Superior temporal gyrus (tissue), 1 donor: Measurements from ENCODE around the gene ELL.
A peak's percentile ranks its signal among the peaks of the same experiment; 100 is the strongest.

ENCODE experiments used
- DNase-seq: peaks from one replicate; pipeline ENCODE4 v3.0.0-alpha.2; 2016; ENCODE audit errors: extremely low spot score

Gene ELL

DNA sequence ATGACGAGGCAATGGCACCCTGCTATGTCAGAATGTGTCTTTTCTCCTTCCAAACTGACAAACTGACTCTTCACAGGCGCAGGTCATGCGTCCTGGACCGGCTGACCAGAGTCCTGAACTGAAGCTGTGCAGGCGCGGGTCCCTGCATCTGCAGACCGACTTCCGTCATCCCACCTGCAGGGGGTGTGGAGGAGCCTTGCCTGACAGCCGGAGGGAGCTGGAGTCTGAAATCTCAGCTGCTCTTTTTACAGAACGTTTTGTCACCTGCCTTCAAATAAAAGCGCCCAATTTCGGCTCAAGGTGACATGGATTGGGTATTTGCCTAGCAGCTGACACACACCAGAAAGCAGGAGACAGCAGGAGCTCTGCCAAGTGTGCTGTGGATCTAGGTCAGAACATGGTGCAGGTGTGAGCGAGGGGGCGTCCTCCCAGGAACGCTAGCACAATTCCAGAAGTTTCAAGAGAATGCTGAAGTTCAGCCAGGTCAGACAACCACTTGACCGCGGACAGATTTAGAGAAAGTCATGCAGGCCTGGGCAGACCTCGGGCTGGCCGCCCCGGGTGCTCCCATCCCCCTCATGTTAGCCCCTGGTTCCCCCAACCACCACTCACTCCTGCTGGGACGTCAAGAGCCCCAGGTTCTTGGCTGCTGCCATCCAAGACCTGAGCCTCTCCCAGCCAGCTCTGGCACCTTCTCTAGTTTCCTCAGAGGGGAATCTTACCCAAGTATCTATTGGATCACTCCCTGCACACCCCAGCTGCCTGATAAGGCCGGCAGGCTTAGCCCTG lies 32.8 kb downstream of the ELL start:
- DNase-seq: no peak

GRCh38 chr19:18488403-18488723 lies 33.5 kb downstream of the ELL start:
- no peak for DNase-seq

DNA sequence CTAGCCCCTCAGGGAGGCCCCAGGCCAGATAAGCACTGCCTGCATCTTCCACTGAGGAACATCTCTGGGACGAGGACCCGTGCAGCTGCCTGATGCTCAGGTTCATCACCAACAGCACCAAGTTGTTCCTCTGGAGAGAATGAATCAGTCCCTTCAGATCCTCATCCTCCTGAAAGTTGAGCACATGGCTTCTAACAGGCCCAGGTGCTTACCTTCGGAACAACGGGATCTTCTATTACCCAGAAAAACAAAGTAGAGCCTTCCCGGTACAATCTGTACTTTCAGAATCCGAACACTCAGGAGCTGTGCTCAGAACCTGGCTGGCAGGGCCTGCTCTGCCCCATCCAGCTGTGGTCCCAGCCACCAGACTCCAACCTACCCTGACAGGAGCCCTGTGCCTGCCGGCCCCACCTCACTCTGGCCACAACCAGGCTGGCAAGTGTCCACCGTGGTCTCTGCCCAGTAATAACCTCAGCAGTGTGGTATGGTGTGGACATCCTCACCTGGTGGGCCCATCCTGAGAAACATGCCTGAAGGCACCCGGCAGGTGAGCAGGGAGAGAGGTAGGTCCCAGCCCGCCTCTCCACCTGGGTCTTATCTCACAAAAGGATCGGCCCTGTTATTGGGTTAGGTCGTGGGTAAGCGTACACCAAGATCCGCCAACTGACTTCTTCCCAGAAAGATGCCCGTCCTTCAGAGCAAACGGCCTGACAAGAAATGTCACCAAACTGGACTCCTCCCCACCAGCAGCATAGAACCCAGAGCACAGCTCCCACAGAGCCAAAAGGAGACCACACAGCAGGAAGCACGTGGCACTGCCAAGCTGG lies 34.1 kb downstream of the ELL start:
- DNase-seq: no peak

GRCh38 chr19:18486746-18487145 lies 35.1 kb downstream of the ELL start:
- no peak for DNase-seq

- no peak for DNase-seq
These were observed 36.9 kb downstream of the ELL start for GRCh38 chr19:18484992-18485391.

- DNase-seq: no peak
These were observed 38.6 kb downstream of the ELL start for GRCh38 chr19:18483119-18483890.

- DNase-seq: no peak
These were observed 40.2 kb downstream of the ELL start for GRCh38 chr19:18481505-18482222.

GRCh38 chr19:18480006-18480691 lies 41.7 kb downstream of the ELL start:
- DNase-seq: no peak

- peak; percentile 39 for DNase-seq
These were observed 43.1 kb downstream of the ELL start for GRCh38 chr19:18478545-18479311.

- no peak for DNase-seq
These were observed 43.9 kb downstream of the ELL start for GRCh38 chr19:18477974-18478373.

DNA sequence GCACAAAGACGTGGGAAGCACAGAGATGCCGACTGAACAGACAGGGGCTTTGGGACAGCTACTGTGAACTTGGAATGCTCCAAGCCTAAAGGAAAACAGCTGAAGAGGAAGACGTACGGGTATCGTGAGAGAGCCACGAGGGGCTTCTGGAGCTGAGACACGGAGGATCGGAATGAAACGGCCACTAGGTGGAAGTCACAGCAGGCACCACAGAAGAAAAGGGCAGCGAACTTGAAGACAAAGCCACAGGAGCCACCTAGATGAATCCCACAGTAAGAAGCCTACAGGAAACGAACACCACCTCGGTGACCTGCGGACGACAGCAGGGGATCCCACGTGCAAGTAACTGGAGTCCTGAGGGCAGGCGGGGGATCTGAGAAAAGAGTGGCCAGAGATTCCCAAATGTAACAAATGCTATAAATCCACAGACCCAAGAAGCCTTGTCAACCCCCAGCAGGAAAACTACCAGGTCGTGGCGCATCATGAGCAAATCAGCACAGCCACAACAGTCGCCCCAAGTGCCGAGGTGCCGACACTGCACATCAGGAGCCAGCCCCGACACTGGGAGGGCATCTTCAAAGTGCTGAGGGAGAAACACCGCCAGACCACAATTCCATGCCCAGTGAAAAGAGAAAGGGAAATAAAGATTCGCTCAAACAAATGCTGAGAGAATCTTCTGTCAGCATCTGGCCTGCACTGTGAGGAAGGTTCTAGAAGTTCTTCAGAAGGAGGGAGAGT lies 44.7 kb downstream of the ELL start:
- DNase-seq: no peak

DNA sequence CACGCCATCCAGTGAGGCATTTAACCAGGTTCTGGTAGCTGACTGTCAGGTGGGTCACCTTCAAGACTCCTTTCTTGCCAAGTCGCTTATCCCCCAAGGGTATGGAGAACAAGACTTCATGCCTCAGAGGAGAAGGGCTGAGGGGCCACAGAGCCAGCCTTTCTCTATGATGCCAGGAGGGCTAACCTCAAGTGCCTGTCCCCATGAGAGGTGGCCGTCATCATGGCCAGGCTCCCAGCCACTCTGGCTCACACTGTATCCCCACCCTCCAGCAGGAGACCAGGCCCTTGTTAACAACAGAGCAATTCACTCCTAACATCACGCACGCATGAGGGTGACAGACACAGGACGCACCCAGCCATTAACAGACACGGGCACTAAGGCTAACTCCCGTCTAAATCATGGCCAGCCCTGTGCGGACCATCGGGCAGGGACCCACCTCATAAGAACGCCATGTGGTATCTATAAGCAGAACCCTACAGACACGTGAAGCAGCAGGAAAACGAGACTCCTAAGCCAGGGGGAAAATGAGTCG lies 45.3 kb downstream of the ELL start:
- DNase-seq: no peak

- no peak for DNase-seq
These were observed 46.0 kb downstream of the ELL start for GRCh38 chr19:18475762-18476331.

GRCh38 chr19:18475004-18475453 lies 46.8 kb downstream of the ELL start:
- DNase-seq: no peak

GRCh38 chr19:18474366-18474887 lies 47.4 kb downstream of the ELL start:
- no peak for DNase-seq

DNA sequence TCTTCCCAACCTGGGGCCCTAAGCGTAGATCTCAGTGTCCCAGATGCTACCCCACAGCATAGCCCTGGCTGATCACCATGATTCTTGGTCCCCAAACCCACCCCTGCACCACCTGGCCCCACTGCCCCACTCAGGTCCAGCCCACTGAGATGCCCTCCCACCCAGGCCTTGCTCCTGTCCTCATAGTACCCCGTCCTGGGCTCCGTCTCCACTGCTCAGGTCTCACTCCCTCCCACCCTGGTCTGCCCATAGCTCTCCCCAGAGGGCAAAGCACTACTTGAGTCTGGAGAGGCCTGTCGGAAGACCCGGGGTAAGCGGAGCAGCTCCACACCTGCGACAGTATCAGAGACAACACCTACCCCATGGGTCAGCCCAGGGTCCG lies 48.2 kb downstream of the ELL start:
- no peak for DNase-seq

GRCh38 chr19:18473003-18473705 lies 48.7 kb downstream of the ELL start:
- no peak for DNase-seq

DNA sequence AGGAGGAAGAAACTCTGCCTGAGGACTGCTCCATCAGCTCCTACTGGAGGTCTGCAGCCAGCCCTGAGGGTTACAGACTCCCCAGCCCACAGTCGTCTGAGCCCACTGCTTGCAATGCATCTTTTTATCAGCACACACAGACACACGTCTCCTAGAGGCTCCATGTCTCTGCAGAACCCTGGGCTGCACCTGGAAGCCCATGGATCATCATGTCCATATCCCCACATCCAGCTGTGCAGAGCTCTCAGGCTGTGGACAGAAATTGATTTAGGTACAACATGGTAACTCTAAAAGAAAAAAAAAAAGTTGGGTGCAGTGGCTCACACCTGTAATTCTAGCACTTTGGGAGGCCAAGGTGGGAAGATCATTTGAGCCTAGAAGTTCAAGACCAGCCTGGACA lies 51.1 kb downstream of the ELL start:
- DNase-seq: no peak
